RWPE2 (cell line): ENCODE measurements around the gene YPEL1.
A peak's percentile ranks its signal among the peaks of the same experiment; 100 is the strongest.

Experiments
- ATAC-seq: fragments of 200-7000 bp; cut with Tn5 transposase; 3 replicates; pipeline ENCODE4 v1.9.1; 2021; ENCODE audit warnings: low read depth
- DNase-seq: peaks from one replicate; pipeline ENCODE4 v3.0.0-alpha.2; 2020; ENCODE audit warnings: low spot score
- H3K27ac ChIP-seq: fragments of 450-650 bp; 2 replicates; pipeline ENCODE4 v1.5.1; 2017; ENCODE audit warnings: mild to moderate bottlenecking; ENCODE audit not compliant: poor library complexity, severe bottlenecking
- H3K27me3 ChIP-seq: fragments of 250-450 bp; sonication (Bioruptor Pico); 2 replicates; pipeline ENCODE4 v1.5.1; 2021; ENCODE audit warnings: mild to moderate bottlenecking, moderate library complexity; ENCODE audit not compliant: insufficient read depth, poor library complexity, severe bottlenecking
- H3K36me3 ChIP-seq: fragments of 250-450 bp; sonication (Bioruptor Pico); 2 replicates; pipeline ENCODE4 v1.5.1; 2020; ENCODE audit warnings: low read depth, mild to moderate bottlenecking, moderate library complexity
- H3K4me1 ChIP-seq: fragments of 250-450 bp; sonication (Bioruptor Pico); 2 replicates; pipeline ENCODE4 v1.5.1; 2021; ENCODE audit warnings: mild to moderate bottlenecking, moderate library complexity; ENCODE audit not compliant: insufficient read depth, poor library complexity, severe bottlenecking
- H3K4me3 ChIP-seq: fragments of 250-450 bp; sonication (Bioruptor Pico); 2 replicates; pipeline ENCODE4 v1.5.1; 2021; ENCODE audit warnings: mild to moderate bottlenecking, moderate library complexity; ENCODE audit not compliant: severe bottlenecking
- H3K9me3 ChIP-seq: fragments of 250-450 bp; sonication (Bioruptor Pico); 2 replicates; pipeline ENCODE4 v1.5.1; 2021; ENCODE audit warnings: mild to moderate bottlenecking, moderate library complexity; ENCODE audit not compliant: severe bottlenecking
- CTCF ChIP-seq: fragments of 450-650 bp; IDR thresholded peaks from one replicate; pipeline ENCODE4 v1.5.1; 2017; ENCODE audit warnings: mild to moderate bottlenecking, moderate library complexity; ENCODE audit not compliant: poor library complexity, severe bottlenecking

Gene YPEL1

GRCh38 chr22:21669026-21669425 lies 66.6 kb downstream of the YPEL1 start:
- H3K4me1 ChIP-seq, result peaks cover 6% of the 10 kb centered on the region
- peaks cover 48% of the 10 kb centered on the region for H3K36me3 ChIP-seq
- no peak for TF ChIP-seq CTCF
- no peak overlapping the region for H3K27ac ChIP-seq
- DNase-seq (no peak), ATAC-seq (no peak)
- no peaks in the 10 kb centered on the region for H3K27me3 ChIP-seq
- H3K4me3 ChIP-seq, result no peak overlapping the region
- H3K9me3 ChIP-seq, result no peaks in the 10 kb centered on the region

GRCh38 chr22:21666786-21667185 lies 68.8 kb downstream of the YPEL1 start:
- peak overlapping the region; percentile 58 for H3K4me3 ChIP-seq
- peak overlapping the region; percentile 64 for H3K27ac ChIP-seq
- TF ChIP-seq CTCF, result no peak
- no peaks in the 10 kb centered on the region for H3K27me3 ChIP-seq
- H3K9me3 ChIP-seq, result no peaks in the 10 kb centered on the region
- peaks cover 6% of the 10 kb centered on the region for H3K4me1 ChIP-seq
- ATAC-seq (no peak), DNase-seq (no peak)
- H3K36me3 ChIP-seq, result peaks cover 27% of the 10 kb centered on the region

- ATAC-seq, result no peak
- no peak for DNase-seq
Observed at GRCh38 chr22:21665047-21665851, 70.3 kb downstream of the YPEL1 start.

GRCh38 chr22:21663738-21664137 lies 71.9 kb downstream of the YPEL1 start:
- no peak for DNase-seq
- no peak for TF ChIP-seq CTCF
- no peaks in the 10 kb centered on the region for H3K4me1 ChIP-seq

More at GRCh38 chr22:21665047-21665851, 70.3 kb downstream of the YPEL1 start:
- peak overlapping the region; percentile 58 for H3K4me3 ChIP-seq
- peaks cover 6% of the 10 kb centered on the region for H3K4me1 ChIP-seq
- peaks cover 12% of the 10 kb centered on the region for H3K36me3 ChIP-seq
- peak overlapping the region; percentile 64 for H3K27ac ChIP-seq
- no peak for TF ChIP-seq CTCF
- H3K27me3 ChIP-seq, result no peaks in the 10 kb centered on the region
- H3K9me3 ChIP-seq, result no peaks in the 10 kb centered on the region

GRCh38 chr22:21661991-21662390 lies 73.6 kb downstream of the YPEL1 start:
- ATAC-seq, result no peak
- TF ChIP-seq CTCF, result no peak

More at GRCh38 chr22:21663738-21664137, 71.9 kb downstream of the YPEL1 start:
- ATAC-seq, result no peak
- Histone ChIP-seq H3K4me3 (no peak overlapping the region), H3K27me3 (no peaks in the 10 kb centered on the region), H3K9me3 (no peaks in the 10 kb centered on the region), H3K36me3 (no peaks in the 10 kb centered on the region), H3K27ac (no peak overlapping the region)

More at GRCh38 chr22:21661991-21662390, 73.6 kb downstream of the YPEL1 start:
- H3K4me3 ChIP-seq, result no peak overlapping the region
- H3K27me3 ChIP-seq, result no peaks in the 10 kb centered on the region
- no peak overlapping the region for H3K27ac ChIP-seq
- no peak for DNase-seq
- H3K9me3 ChIP-seq, result no peaks in the 10 kb centered on the region
- H3K4me1 ChIP-seq, result no peaks in the 10 kb centered on the region
- H3K36me3 ChIP-seq, result no peaks in the 10 kb centered on the region
